Measurements from ENCODE around the gene CACNA1C.

The CACNA1C gene

DNA sequence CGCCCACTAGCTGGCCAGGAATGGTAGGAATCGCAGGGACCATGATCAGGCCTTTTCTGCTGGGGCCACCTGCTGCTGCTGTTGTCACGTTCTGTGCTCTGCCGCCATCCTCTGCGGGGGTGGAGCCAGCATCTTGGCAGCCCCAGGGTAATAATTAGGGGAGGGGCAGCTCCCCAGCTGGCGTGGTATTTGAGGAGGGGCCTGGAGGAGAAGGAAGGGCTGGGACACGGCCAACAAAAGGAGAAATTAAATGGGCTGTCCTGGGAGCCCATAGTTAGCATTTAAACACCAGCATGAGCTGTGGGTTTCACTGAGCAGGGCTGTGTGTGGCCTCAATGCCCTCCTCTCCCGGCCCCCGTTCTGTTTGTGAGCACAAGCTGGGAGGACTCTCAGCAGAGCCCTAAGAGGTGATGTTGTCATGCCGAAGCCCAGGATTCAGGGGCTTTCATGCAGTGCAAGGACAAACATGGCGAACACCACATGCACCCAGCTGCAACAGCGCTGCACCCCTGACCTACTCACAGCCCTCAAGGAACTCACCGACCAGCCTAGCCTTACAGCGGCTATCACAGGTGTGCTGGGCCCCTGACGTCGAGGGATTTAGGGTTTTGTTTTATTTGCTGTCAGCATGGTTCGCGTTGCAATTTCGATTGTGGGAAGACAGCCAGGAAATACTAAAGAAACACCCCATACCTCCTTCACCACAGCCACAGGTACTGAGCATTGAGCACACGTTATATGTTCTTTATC, 324.3 kb downstream of the CACNA1C start:
- no peak for DNase-seq

- no peak for DNase-seq
Measured at GRCh38 chr12:2378835-2379330, 326.1 kb downstream of the CACNA1C start.

DNA sequence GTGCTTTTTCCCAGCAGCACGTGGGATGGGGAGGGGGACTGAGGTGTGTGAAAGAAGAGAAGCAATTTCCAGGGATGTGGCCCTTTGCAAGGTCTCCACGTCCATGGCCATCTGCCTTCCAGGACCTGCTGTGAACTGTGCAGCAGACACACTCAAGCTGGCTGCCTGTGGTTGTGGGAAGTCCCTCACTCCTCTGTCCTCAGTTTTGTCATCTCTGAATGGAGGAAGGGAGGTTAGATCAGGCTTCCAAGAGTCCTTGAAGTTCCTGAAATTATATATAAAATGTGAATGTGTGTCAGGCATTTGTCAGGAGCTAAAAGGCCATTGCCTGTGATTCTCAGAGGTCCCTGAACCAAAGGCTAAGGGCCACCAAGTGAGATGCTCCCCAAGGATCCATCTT, 328.2 kb downstream of the CACNA1C start:
- no peak for DNase-seq

DNA sequence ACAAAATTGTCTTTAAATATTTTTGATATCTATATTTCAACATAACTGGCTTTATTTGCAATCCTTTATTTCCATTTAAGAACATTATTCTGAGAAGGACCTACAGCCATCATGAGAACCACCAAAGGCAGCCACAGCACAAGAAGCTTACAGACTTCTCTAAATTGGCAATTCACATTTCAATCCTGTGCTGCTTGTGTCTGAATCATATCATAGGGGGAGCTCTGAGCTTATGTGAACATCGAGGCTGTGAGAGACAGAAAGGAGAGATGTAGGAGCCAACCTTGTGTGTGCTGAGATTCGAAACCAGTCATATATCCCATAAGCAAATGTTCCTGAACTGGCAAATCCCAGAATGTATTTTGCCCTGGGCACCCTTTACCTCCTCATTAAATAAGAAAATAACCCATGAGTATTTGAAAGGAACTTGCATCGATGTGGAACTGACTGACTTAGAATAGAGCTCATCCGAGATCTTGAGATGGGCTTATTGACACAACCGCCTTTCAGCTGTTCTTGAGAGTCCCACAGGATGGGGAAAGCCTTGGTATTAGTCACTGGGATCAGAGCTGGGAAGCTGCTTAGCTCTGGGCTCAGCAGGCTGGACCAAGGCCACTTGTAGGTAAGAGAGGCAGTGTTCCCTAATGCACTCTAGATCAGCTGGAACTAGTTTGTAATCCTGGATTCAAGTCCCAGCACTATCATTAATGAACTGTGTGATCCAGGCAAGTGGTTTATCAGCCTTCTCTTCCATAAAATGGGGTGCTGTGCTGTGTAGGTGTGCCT, 329.8 kb downstream of the CACNA1C start:
- DNase-seq: no peak

GRCh38 chr12:2383325-2384028, 330.7 kb downstream of the CACNA1C start:
- no peak for DNase-seq

- DNase-seq: no peak
Measured at GRCh38 chr12:2384029-2384386, 331.2 kb downstream of the CACNA1C start.

GRCh38 chr12:2384533-2385351, 332.0 kb downstream of the CACNA1C start:
- no peak for DNase-seq

DNA sequence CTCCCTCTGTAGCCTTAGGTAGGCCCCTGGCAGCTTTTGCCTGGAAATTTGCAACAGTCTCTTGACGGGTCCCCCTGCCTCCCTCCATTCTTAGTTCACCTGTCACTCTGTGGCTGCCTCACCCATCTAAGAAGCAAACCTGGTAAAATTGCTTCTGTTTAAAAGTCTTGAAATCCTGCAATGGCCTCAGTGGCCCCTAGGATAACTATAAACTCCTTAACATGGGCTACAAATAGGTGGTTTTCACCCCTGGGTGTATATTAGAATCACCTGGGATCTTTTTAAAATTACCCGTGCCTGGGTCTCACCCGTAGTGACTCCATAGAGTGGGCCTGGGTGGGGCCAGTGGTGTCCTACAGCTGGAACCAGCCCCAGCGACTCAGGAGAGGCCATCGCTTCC, 332.7 kb downstream of the CACNA1C start:
- no peak for DNase-seq

GRCh38 chr12:2386566-2386965, 333.8 kb downstream of the CACNA1C start:
- no peak for DNase-seq

- DNase-seq: no peak
Measured at GRCh38 chr12:2387103-2387834, 334.5 kb downstream of the CACNA1C start.

GRCh38 chr12:2389079-2389790, 336.4 kb downstream of the CACNA1C start:
- DNase-seq: no peak

- DNase-seq: no peak
Measured at GRCh38 chr12:2390133-2390532, 337.3 kb downstream of the CACNA1C start.

GRCh38 chr12:2390850-2391390, 338.1 kb downstream of the CACNA1C start:
- DNase-seq: no peak

GRCh38 chr12:2391740-2392331, 339.0 kb downstream of the CACNA1C start:
- DNase-seq: no peak

- no peak for DNase-seq
Measured at GRCh38 chr12:2393016-2393415, 340.2 kb downstream of the CACNA1C start.

- no peak for DNase-seq
Measured at GRCh38 chr12:2393996-2394395, 341.2 kb downstream of the CACNA1C start.

DNA sequence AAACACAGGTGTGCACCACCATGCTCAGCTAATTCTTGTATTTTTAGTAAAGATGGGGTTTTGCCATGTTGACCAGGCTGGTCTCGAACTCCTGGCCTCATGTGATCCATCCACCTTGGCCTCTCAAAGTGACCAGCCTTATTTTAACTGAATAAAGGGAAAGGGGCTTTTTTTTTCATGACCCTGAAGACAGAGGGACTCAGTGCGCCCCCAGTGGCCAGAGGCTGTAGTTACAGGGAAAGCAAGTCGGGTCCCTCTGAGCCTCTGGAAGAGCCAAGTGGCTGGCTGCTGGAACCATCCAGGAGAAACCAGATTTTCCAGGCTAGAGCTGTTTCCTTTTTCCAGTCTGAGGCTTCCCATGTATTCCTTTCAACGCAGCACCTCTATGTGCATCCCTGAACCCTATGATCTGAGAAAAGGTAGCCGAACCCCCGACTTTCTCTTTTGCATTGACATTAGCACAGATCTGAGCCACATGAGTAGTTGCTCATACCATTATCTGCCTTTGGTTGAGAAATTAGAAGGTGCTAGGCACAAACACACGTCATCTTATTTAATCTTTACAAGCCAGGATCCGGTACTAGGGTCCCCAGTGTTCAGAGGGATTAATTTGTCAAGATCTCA, 342.7 kb downstream of the CACNA1C start:
- DNase-seq: peak; percentile 31

GRCh38 chr12:2396448-2396871, 343.7 kb downstream of the CACNA1C start:
- DNase-seq: no peak

DNA sequence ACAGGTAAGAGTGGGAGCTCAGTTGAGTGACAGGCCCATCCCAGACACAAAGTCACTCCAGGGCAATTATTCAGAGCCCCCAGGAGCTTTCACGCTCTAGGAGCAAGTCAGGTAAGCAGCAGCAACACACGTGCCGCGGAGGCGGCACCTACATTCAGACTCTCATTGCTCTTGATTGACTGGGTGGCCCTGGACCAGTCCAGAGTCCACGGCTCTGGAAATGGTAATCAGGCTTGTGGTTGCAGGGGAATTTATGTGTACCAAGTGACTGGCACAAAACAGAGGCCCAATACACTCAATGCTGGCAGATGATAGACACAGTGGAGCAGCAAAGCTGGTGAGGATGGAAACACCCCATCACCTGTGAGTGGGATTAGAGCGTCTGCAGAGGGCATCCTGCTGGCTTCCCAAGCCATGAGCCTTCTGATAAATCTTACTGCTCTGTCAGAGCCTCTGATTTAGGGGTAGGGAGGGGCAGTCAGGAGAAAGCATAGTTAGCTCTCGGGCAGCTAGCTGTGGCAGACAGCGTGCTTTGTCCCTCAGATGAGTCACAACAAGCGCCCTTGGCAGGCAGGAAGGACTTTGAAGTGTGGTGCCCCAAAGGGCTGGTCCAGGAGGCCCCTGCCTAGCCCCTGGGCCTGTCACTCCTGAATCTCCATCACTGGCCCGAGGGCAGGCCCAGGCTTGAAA, 344.7 kb downstream of the CACNA1C start:
- DNase-seq: no peak

All from stimulated activated CD4-positive, alpha-beta T cell treated with anti-CD3 and anti-CD28 coated beads, Interleukin-4, amount 100 ng/mL, for 1 hour (primary cell).